Calu3 (cell line): Measurements from ENCODE around the gene GRIK1. TPM values are rescaled to one million over a fixed set of nuclear protein-coding genes. Genes with fewer than 3 reads are reported as not detected.

ENCODE experiments used
- BruUV-seq: library from RNA; stranded (reverse); fragments of 400-500 nt; replicated peaks from 2 replicates; lab custom pipeline; 2021; lab: Mats Ljungman, UMichigan
- CTCF ChIA-PET: fragments of 300-600 bp; sonication (Branson Sonifier 250); formaldehyde crosslinking; loops from one replicate; lab custom pipeline; 2022; ENCODE audit warnings: antibody characterized with exemption; lab: Charles Lee
- DNase-seq: peaks from one replicate; pipeline ENCODE4 v3.0.0; 2022
- H3K27ac Mint-ChIP-seq: one replicate; pipeline ENCODE4 v1.8.0; 2022; ENCODE audit warnings: mixed read lengths; ENCODE audit not compliant: unreplicated experiment
- H3K27me3 Mint-ChIP-seq: one replicate; pipeline ENCODE4 v1.8.0; 2022; ENCODE audit warnings: mixed read lengths; ENCODE audit not compliant: unreplicated experiment
- H3K36me3 Mint-ChIP-seq: one replicate; pipeline ENCODE4 v1.8.0; 2022; ENCODE audit warnings: mild to moderate bottlenecking, moderate library complexity, mixed read lengths; ENCODE audit not compliant: insufficient read depth, unreplicated experiment
- H3K4me1 Mint-ChIP-seq: one replicate; pipeline ENCODE4 v1.8.0; 2022; ENCODE audit warnings: mild to moderate bottlenecking, low read depth, mixed read lengths; ENCODE audit not compliant: unreplicated experiment
- H3K4me3 Mint-ChIP-seq: one replicate; pipeline ENCODE4 v1.8.0; 2022; ENCODE audit warnings: mild to moderate bottlenecking, low read depth, moderate library complexity, mixed read lengths; ENCODE audit not compliant: unreplicated experiment
- H3K9me3 Mint-ChIP-seq: one replicate; pipeline ENCODE4 v1.8.0; 2022; ENCODE audit warnings: low read depth, mixed read lengths; ENCODE audit not compliant: unreplicated experiment
- intact Hi-C: fragments of 100-400 bp; cut with micrococcal nuclease; formaldehyde crosslinking; loops from one replicate; pipeline ENCODE4 v1.10.0; 2022; ENCODE audit not compliant: unreplicated experiment
- total RNA-seq: library from RNA; stranded (reverse); gene quantifications from 2 replicates; pipeline ENCODE4 v1.2.3, GENCODE V29; 2022
- TF ChIP-seq, protein P1 (sequence below): fragments of 200-600 bp; IDR thresholded peaks from one replicate; pipeline ENCODE4 v1.8.0; 2022; ENCODE audit warnings: antibody characterized with exemption; ENCODE audit not compliant: unreplicated experiment

Gene GRIK1
- total RNA-seq, 1 experiment from 2014 or later: not detected

DNA sequence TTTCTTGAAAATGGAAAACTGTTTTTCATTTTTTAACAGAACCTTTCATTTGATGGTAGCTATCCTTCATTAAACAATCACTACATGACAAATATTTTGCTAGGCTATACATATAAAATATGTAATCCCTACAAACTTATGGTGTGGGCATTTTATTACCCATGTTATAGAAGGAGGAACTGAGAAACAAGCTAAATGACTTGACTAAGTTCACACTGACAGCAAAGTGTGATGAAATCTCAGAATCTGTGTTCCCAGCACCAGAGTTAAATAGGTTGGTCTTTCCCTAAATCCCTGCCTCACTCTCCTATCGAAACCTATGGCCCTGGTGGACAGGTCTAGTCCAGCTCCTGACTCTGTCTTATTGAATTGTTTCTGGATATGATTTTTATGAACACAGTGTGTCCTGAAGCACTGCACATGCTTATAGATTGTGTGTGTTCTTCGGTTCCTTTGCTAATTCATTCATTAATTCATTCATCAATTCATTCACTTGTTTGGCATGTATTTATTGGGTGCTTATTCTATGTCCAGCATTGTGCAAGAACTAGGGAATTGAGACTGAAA lies 301.0 kb downstream of the GRIK1 start:
- no peak overlapping the region for H3K27ac Mint-ChIP-seq
- H3K4me3 Mint-ChIP-seq: no peak overlapping the region
- no TSS peak for BruUV-seq
- H3K27me3 Mint-ChIP-seq: no peaks in the 10 kb centered on the region
- intact Hi-C loops: no loop called here
- H3K4me1 Mint-ChIP-seq: no peaks in the 10 kb centered on the region
- TF ChIP-seq, protein P1, sequence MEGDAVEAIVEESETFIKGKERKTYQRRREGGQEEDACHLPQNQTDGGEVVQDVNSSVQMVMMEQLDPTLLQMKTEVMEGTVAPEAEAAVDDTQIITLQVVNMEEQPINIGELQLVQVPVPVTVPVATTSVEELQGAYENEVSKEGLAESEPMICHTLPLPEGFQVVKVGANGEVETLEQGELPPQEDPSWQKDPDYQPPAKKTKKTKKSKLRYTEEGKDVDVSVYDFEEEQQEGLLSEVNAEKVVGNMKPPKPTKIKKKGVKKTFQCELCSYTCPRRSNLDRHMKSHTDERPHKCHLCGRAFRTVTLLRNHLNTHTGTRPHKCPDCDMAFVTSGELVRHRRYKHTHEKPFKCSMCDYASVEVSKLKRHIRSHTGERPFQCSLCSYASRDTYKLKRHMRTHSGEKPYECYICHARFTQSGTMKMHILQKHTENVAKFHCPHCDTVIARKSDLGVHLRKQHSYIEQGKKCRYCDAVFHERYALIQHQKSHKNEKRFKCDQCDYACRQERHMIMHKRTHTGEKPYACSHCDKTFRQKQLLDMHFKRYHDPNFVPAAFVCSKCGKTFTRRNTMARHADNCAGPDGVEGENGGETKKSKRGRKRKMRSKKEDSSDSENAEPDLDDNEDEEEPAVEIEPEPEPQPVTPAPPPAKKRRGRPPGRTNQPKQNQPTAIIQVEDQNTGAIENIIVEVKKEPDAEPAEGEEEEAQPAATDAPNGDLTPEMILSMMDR: no peak
- DNase-seq: no peak
- H3K9me3 Mint-ChIP-seq: no peaks in the 10 kb centered on the region
- no peaks in the 10 kb centered on the region for H3K36me3 Mint-ChIP-seq
- CTCF ChIA-PET: no interaction called here

DNA sequence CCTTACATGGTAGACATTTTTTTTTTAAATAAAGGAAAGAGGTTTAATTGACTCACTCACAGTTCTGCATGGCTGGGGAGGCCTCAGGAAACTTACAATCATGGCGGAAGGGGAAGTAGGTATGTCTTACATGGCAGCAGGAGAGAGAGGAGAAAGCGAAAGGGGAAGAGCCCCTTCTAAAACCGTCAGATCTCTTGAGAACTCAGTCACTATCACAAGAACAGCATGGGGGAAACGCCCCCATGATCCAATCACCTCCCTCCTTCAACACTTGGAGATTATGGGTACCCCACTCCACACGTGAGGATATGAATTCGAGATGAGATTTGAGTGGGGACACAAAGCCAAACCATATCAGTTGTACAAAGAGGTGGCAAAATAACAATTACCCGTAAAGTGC lies 301.7 kb downstream of the GRIK1 start:
- BruUV-seq: no TSS peak
- Mint-ChIP-seq H3K4me1 (no peaks in the 10 kb centered on the region), H3K27ac (no peak overlapping the region), H3K36me3 (no peaks in the 10 kb centered on the region), H3K27me3 (no peaks in the 10 kb centered on the region), H3K9me3 (no peaks in the 10 kb centered on the region), H3K4me3 (no peak overlapping the region)
- TF ChIP-seq, protein P1: no peak
- intact Hi-C loops: no loop called here
- CTCF ChIA-PET: no interaction called here
- DNase-seq: no peak

DNA sequence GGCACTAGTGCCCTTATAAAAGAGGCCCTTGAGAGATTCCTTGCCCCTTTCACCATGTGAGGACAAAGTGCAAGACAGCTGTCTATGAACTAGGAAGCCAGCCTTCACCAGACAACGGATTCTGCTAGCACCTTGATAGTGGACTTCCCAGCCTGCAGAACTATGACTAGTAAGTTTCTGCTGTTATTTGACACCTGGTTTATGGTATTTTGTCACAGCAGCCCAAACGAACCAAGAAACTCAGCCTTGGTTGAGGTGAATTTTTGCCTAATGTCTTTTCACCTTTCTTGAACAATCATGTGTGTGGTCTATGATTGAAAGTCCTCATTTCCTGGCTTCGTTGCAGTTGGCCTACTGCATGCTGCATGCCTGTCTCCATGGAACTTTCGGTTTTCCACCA lies 302.2 kb downstream of the GRIK1 start:
- TF ChIP-seq, protein P1: no peak
- BruUV-seq: no TSS peak
- Mint-ChIP-seq H3K36me3 (no peaks in the 10 kb centered on the region), H3K9me3 (no peaks in the 10 kb centered on the region), H3K4me1 (no peaks in the 10 kb centered on the region), H3K27me3 (no peaks in the 10 kb centered on the region), H3K4me3 (no peak overlapping the region), H3K27ac (no peak overlapping the region)
- DNase-seq: no peak
- intact Hi-C loops: no loop called here
- CTCF ChIA-PET: no interaction called here

DNA sequence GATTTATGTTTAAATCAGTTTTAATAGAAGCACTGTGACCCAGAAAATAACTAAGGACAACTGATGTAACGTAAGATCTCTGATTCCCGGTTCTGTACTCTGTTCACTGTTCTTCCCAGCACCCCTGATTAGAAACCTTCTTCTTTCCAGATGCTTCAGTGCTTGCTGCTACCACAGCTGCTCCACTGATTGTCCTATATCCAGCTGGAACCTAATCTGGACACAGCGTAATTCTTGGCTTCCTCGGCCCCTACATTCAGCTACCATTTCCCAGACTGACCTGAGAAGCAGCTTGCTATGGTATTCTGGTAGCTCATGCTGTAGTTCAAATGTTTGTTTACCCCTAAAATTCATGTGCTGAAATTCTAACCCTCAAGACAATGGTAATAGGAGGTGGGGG lies 302.7 kb downstream of the GRIK1 start:
- no TSS peak for BruUV-seq
- CTCF ChIA-PET: no interaction called here

More for the DNA sequence above, 302.7 kb downstream of the GRIK1 start:
- TF ChIP-seq, protein P1: no peak
- DNase-seq: no peak
- Mint-ChIP-seq H3K36me3 (no peaks in the 10 kb centered on the region), H3K9me3 (no peaks in the 10 kb centered on the region), H3K27me3 (no peaks in the 10 kb centered on the region), H3K27ac (no peak overlapping the region), H3K4me1 (no peaks in the 10 kb centered on the region), H3K4me3 (no peak overlapping the region)
- intact Hi-C loops: no loop called here
